ENCODE data around the gene NKX3-2. TPM values are rescaled to one million over a fixed set of nuclear protein-coding genes. Genes with fewer than 3 reads are reported as not detected.

NKX3-2 gene
- total RNA-seq (not detected), polyA plus RNA-seq (not detected)

DNA sequence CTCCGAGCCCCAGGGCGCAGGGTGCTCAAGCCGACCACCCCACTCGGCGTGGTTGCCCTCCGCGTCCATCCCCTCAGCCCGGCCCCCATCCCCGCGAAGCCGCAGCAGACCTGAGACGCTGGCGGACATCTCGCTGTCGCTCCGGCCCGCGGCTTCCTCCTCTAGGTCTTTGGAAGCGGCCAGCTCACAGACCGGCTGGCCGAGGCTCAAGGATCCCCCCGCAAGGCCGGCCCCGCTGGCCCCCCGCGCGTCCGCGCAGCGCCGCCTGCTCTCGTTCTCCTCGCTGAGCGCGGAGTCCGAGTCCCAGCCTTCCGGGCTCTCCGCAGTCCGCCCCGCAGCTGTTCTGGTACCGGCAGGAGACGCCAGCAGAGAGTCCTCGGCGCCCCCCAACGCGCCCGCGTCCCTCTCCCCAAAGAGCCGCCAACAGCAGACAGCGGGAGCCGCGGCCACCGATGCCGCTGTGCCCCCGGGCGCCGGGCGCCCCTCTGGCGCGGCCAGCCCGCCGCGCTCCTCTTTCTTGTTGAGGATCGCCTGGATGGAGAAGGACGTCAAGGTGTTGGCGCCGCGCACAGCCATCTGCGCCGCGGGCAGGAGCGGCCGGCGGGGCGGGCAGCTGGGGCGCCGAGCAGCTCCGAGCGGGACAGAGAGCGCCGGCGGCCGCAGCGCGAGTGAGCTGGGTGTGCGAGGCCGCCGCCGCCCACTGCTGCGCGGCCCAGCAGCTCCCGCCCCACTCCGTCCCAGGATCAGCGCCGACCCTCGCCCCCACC is at the start of gene NKX3-2:
NKX3-2 (minus strand) TSS at position 670 of the 767 bp plus-strand sequence; CDS start at position 576, 94 bp downstream.
- no peak for DNase-seq
- ChIA-PET POLR2A (ENCODE audit: partially characterized antibody) (no interaction called here), CTCF (ENCODE audit: partially characterized antibody) (no interaction called here)
- Histone ChIP-seq H3K36me3 (ENCODE audit: insufficient read depth, low read length) (no peaks in the 10 kb centered on the region), H3K4me3 (ENCODE audit: low read length in 2 of 2) (peak within 1 kb of the TSS in 1 of 2 donors; percentile 27), H3K4me1 (ENCODE audit: insufficient read depth, low read length) (peaks cover 83% of the 10 kb centered on the region), H3K27me3 (ENCODE audit: insufficient read depth, low read length) (peaks cover 64% of the 10 kb centered on the region), H3K27ac (ENCODE audit: low read depth, low read length) (no peak within 1 kb of the TSS), H3K9me3 (ENCODE audit: control insufficient read depth in 1 of 2, low read length in 2 of 2) (no peaks in the 10 kb centered on the region)
- peaks cover 23 to 67% (median 44%) of the 10 kb centered on the region in 4 donors for H3K4me1 Mint-ChIP-seq
- H3K4me3 Mint-ChIP-seq = peak within 1 kb of the TSS; percentile 71 to 89 (median 80)
- peaks cover 53 to 59% of the 10 kb centered on the region in 2 donors for H3K27me3 Mint-ChIP-seq
- peaks cover 0 to 23% (median 16%) of the 10 kb centered on the region in 8 donors for H3K9me3 Mint-ChIP-seq
- H3K27ac Mint-ChIP-seq = peak within 1 kb of the TSS in 3 of 7 donors; percentile 70 to 85 (median 77)
- peaks cover 2 to 4% of the 10 kb centered on the region in 2 donors for H3K36me3 Mint-ChIP-seq
- intact Hi-C loops (cut with micrococcal nuclease) = no loop called here

- no peak overlapping the region for H3K27ac ChIP-seq (ENCODE audit: low read depth, low read length)
- H3K9me3 Mint-ChIP-seq = no peaks in the 10 kb centered on the region
- H3K9me3 ChIP-seq (ENCODE audit: control insufficient read depth in 1 of 2, low read length in 2 of 2) = no peaks in the 10 kb centered on the region
- H3K4me3 ChIP-seq (ENCODE audit: low read length in 2 of 2) = no peak overlapping the region
- H3K36me3 ChIP-seq (ENCODE audit: insufficient read depth, low read length) = peaks cover 62% of the 10 kb centered on the region
- peak overlapping the region in 1 of 7 donors; percentile 37 for H3K27ac Mint-ChIP-seq
- no peaks in the 10 kb centered on the region for H3K27me3 ChIP-seq (ENCODE audit: insufficient read depth, low read length)
- H3K36me3 Mint-ChIP-seq = peaks cover 53 to 74% of the 10 kb centered on the region in 2 donors
- no peak overlapping the region for H3K4me3 Mint-ChIP-seq
- intact Hi-C loops (cut with micrococcal nuclease) = no loop called here
- no peak for DNase-seq
- H3K4me1 ChIP-seq (ENCODE audit: insufficient read depth, low read length) = no peaks in the 10 kb centered on the region
- no peaks in the 10 kb centered on the region for H3K27me3 Mint-ChIP-seq
- CTCF ChIA-PET (ENCODE audit: partially characterized antibody) = interaction anchor here (0.9 kb wide), 1 partner anchor 62 kb away, joined by 4 read pairs; no protein-coding TSS in a partner anchor
- POLR2A ChIA-PET (ENCODE audit: partially characterized antibody) = no interaction called here
- peaks cover 0 to 2% (median 0%) of the 10 kb centered on the region in 4 donors for H3K4me1 Mint-ChIP-seq
These were observed 47.9 kb upstream of the NKX3-2 start for GRCh38 chr4:13592220-13592619.

DNA sequence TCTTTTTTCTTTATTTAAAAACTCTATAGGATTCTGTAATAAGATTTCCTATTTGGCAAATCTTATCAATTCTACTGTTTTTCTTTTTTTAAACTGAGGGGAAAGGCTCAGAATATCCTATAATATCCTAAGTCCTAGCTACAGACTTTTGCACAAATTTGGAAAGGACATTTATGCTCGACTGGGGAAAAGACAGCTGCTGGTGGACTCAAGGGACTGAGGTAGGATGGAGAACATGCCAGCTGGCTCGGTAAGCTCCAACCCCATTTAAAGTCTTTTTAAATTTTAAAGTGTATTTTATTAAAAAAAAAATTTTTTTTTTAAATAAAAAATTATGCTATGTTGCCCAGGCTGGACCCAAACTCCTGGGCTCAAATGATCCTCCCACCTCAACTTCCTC is 46.5 kb upstream of the NKX3-2 start:
- peaks cover 50% of the 10 kb centered on the region for H3K36me3 ChIP-seq (ENCODE audit: insufficient read depth, low read length)
- H3K4me1 Mint-ChIP-seq = no peaks in the 10 kb centered on the region
- H3K4me1 ChIP-seq (ENCODE audit: insufficient read depth, low read length) = no peaks in the 10 kb centered on the region
- H3K27me3 Mint-ChIP-seq = no peaks in the 10 kb centered on the region
- no peak for DNase-seq
- no peak overlapping the region for H3K4me3 ChIP-seq (ENCODE audit: low read length in 2 of 2)
- H3K9me3 Mint-ChIP-seq = no peaks in the 10 kb centered on the region
- CTCF ChIA-PET (ENCODE audit: partially characterized antibody) = interaction anchor here (1.0 kb wide), 1 partner anchor 37 kb away, joined by 3 read pairs; the partner anchor contains the start of gene BOD1L1
- H3K27ac ChIP-seq (ENCODE audit: low read depth, low read length) = no peak overlapping the region
- intact Hi-C loops (cut with micrococcal nuclease) = no loop called here
- H3K4me3 Mint-ChIP-seq = no peak overlapping the region
- H3K9me3 ChIP-seq (ENCODE audit: control insufficient read depth in 1 of 2, low read length in 2 of 2) = no peaks in the 10 kb centered on the region
- POLR2A ChIA-PET (ENCODE audit: partially characterized antibody) = no interaction called here
- no peaks in the 10 kb centered on the region for H3K27me3 ChIP-seq (ENCODE audit: insufficient read depth, low read length)
- peak overlapping the region in 1 of 7 donors; percentile 6 for H3K27ac Mint-ChIP-seq
- peaks cover 48 to 69% of the 10 kb centered on the region in 2 donors for H3K36me3 Mint-ChIP-seq

DNA sequence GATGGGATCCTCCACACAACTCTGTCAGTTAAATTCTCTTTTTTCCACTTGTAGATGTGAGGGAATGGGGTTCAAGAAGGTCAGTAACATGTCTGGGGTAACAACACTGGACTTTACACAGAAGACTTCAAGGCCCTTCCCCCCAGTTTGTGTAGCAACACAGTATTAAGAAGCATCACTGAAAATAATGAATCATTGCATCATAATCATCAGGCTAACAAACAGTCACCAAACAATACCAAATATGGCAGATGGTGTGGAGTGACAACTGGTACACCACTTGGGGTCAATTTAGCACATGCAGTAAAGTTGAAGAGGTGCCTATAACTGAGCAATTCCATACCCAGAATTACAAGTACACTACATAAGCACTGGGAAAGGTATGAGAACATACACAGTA is 44.6 kb upstream of the NKX3-2 start:
- DNase-seq = no peak
- H3K9me3 ChIP-seq (ENCODE audit: control insufficient read depth in 1 of 2, low read length in 2 of 2) = no peaks in the 10 kb centered on the region
- Mint-ChIP-seq H3K4me1 (peaks cover 0 to 4% (median 1%) of the 10 kb centered on the region in 4 donors), H3K27ac (peak overlapping the region in 1 of 7 donors; percentile 68), H3K27me3 (no peaks in the 10 kb centered on the region), H3K36me3 (peaks cover 55 to 69% of the 10 kb centered on the region in 2 donors), H3K4me3 (no peak overlapping the region), H3K9me3 (no peaks in the 10 kb centered on the region)
- H3K27me3 ChIP-seq (ENCODE audit: insufficient read depth, low read length) = no peaks in the 10 kb centered on the region
- H3K4me3 ChIP-seq (ENCODE audit: low read length in 2 of 2) = no peak overlapping the region
- intact Hi-C loops (cut with micrococcal nuclease) = no loop called here
- ChIA-PET CTCF (ENCODE audit: partially characterized antibody) (no interaction called here), POLR2A (ENCODE audit: partially characterized antibody) (no interaction called here)
- H3K27ac ChIP-seq (ENCODE audit: low read depth, low read length) = no peak overlapping the region
- no peaks in the 10 kb centered on the region for H3K4me1 ChIP-seq (ENCODE audit: insufficient read depth, low read length)
- H3K36me3 ChIP-seq (ENCODE audit: insufficient read depth, low read length) = peaks cover 37% of the 10 kb centered on the region

DNA sequence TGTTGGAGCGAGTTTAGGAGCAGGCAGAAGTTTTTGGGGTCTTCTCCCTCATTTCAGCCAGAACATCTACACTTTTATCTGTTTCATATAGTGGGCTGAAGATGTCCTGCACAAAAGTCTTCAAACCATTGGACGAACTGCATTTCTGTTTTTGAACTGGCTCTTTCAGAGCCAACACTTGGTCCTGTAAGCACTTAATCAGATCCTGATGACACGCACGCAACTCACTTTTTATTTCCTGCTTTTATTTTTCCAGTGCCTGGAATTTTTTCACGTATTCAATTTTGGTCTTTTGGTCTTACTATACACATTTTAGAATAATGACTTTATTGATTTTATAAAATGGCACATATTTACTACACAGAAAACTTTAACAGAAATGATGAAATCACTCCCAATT is 40.2 kb upstream of the NKX3-2 start:
- no peak overlapping the region for H3K4me3 ChIP-seq (ENCODE audit: low read length in 2 of 2)
- H3K9me3 Mint-ChIP-seq = no peaks in the 10 kb centered on the region
- H3K9me3 ChIP-seq (ENCODE audit: control insufficient read depth in 1 of 2, low read length in 2 of 2) = no peaks in the 10 kb centered on the region
- no peak overlapping the region for H3K27ac ChIP-seq (ENCODE audit: low read depth, low read length)
- no peaks in the 10 kb centered on the region for H3K27me3 Mint-ChIP-seq
- no peak for DNase-seq
- H3K27ac Mint-ChIP-seq = peak overlapping the region in 1 of 7 donors; percentile 55
- peaks cover 43% of the 10 kb centered on the region for H3K36me3 ChIP-seq (ENCODE audit: insufficient read depth, low read length)
- ChIA-PET CTCF (ENCODE audit: partially characterized antibody) (no interaction called here), POLR2A (ENCODE audit: partially characterized antibody) (no interaction called here)
- peaks cover 0 to 4% (median 2%) of the 10 kb centered on the region in 4 donors for H3K4me1 Mint-ChIP-seq
- no peak overlapping the region for H3K4me3 Mint-ChIP-seq
- intact Hi-C loops (cut with micrococcal nuclease) = no loop called here
- H3K36me3 Mint-ChIP-seq = peaks cover 60 to 77% of the 10 kb centered on the region in 2 donors
- H3K27me3 ChIP-seq (ENCODE audit: insufficient read depth, low read length) = no peaks in the 10 kb centered on the region
- no peaks in the 10 kb centered on the region for H3K4me1 ChIP-seq (ENCODE audit: insufficient read depth, low read length)

DNA sequence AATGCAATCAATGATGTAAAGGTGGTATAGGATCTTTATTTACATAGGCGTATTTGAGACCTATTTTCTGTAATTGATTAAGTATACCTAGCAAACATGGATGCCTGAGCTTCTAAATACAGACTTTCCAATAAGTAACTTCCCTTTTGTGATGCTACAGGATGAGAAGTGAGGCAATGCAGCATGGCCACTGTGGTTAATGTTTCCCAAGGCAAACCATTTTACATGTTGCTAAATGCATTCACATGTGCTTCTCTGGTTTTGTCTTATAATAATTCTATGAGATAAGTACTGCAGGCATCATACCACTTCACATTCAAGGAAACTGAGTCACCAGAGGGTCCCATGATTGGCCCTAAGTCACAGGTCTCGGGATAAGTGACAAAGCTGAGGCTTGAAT is 35.7 kb upstream of the NKX3-2 start:
- H3K27me3 Mint-ChIP-seq = no peaks in the 10 kb centered on the region
- H3K4me1 Mint-ChIP-seq = peaks cover 0 to 4% (median 2%) of the 10 kb centered on the region in 4 donors
- no peak for DNase-seq
- intact Hi-C loops (cut with micrococcal nuclease) = no loop called here
- no peaks in the 10 kb centered on the region for H3K9me3 Mint-ChIP-seq
- Histone ChIP-seq H3K27me3 (ENCODE audit: insufficient read depth, low read length) (no peaks in the 10 kb centered on the region), H3K27ac (ENCODE audit: low read depth, low read length) (no peak overlapping the region), H3K4me1 (ENCODE audit: insufficient read depth, low read length) (no peaks in the 10 kb centered on the region), H3K36me3 (ENCODE audit: insufficient read depth, low read length) (peaks cover 66% of the 10 kb centered on the region), H3K4me3 (ENCODE audit: low read length in 2 of 2) (no peak overlapping the region), H3K9me3 (ENCODE audit: control insufficient read depth in 1 of 2, low read length in 2 of 2) (no peaks in the 10 kb centered on the region)
- POLR2A ChIA-PET (ENCODE audit: partially characterized antibody) = no interaction called here
- H3K4me3 Mint-ChIP-seq = no peak overlapping the region
- H3K36me3 Mint-ChIP-seq = peaks cover 60 to 80% of the 10 kb centered on the region in 2 donors
- no peak overlapping the region for H3K27ac Mint-ChIP-seq
- CTCF ChIA-PET (ENCODE audit: partially characterized antibody) = no interaction called here

DNA sequence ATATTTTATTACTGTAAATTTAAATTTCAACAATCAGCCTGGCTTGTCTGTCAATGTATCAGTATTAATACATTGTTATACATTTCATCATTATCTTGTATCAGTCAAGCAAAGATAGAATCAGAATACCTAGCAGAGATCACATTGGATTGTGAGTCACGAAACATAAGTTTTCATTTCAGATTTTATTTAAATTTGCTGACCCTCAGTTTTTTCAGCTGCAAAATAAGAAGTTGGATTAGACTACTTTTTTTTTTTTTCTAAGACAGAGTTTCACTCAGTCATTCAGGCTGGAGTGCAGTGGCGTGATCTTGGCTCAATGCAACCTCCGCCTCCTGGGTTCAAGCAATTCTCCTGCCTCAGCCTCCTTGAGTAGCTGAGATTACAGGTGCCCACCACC is 33.4 kb upstream of the NKX3-2 start:
- no peaks in the 10 kb centered on the region for H3K9me3 ChIP-seq (ENCODE audit: control insufficient read depth in 1 of 2, low read length in 2 of 2)
- Mint-ChIP-seq H3K27me3 (no peaks in the 10 kb centered on the region), H3K4me3 (no peak overlapping the region), H3K27ac (no peak overlapping the region), H3K36me3 (peaks cover 61 to 81% of the 10 kb centered on the region in 2 donors), H3K9me3 (no peaks in the 10 kb centered on the region), H3K4me1 (peaks cover 0 to 1% (median 0%) of the 10 kb centered on the region in 4 donors)
- H3K36me3 ChIP-seq (ENCODE audit: insufficient read depth, low read length) = peaks cover 70% of the 10 kb centered on the region
- intact Hi-C loops (cut with micrococcal nuclease) = no loop called here
- POLR2A ChIA-PET (ENCODE audit: partially characterized antibody) = no interaction called here
- CTCF ChIA-PET (ENCODE audit: partially characterized antibody) = no interaction called here
- no peak overlapping the region for H3K27ac ChIP-seq (ENCODE audit: low read depth, low read length)
- DNase-seq = no peak
- no peak overlapping the region for H3K4me3 ChIP-seq (ENCODE audit: low read length in 2 of 2)
- H3K27me3 ChIP-seq (ENCODE audit: insufficient read depth, low read length) = no peaks in the 10 kb centered on the region
- no peaks in the 10 kb centered on the region for H3K4me1 ChIP-seq (ENCODE audit: insufficient read depth, low read length)
